Osteocyte (in vitro differentiated cells): Measurements from ENCODE around the gene PRRT2. TPM values are rescaled to one million over a fixed set of nuclear protein-coding genes. Genes with fewer than 3 reads are reported as not detected.
A peak's percentile ranks its signal among the peaks of the same experiment; 100 is the strongest.

ENCODE experiments used
- DNase-seq: peaks from one replicate; pipeline ENCODE4 v3.0.0; 2021; ENCODE audit warnings: mixed read lengths; ENCODE audit not compliant: unreplicated experiment; ENCODE audit errors: extremely low spot score
- H3K27ac Mint-ChIP-seq: one replicate; pipeline ENCODE4 v1.8.0; 2021; ENCODE audit warnings: mild to moderate bottlenecking, mixed read lengths; ENCODE audit not compliant: unreplicated experiment
- H3K27me3 Mint-ChIP-seq: one replicate; pipeline ENCODE4 v1.8.0; 2021; ENCODE audit warnings: mixed read lengths; ENCODE audit not compliant: unreplicated experiment
- H3K36me3 Mint-ChIP-seq: one replicate; pipeline ENCODE4 v1.8.0; 2021; ENCODE audit warnings: mixed read lengths; ENCODE audit not compliant: unreplicated experiment
- H3K4me1 Mint-ChIP-seq: one replicate; pipeline ENCODE4 v1.8.0; 2021; ENCODE audit warnings: mixed read lengths; ENCODE audit not compliant: unreplicated experiment
- H3K4me3 Mint-ChIP-seq: one replicate; pipeline ENCODE4 v1.8.0; 2021; ENCODE audit warnings: mild to moderate bottlenecking, moderate library complexity, mixed read lengths; ENCODE audit not compliant: unreplicated experiment
- H3K9me3 Mint-ChIP-seq: one replicate; pipeline ENCODE4 v1.8.0; 2021; ENCODE audit warnings: mixed read lengths; ENCODE audit not compliant: unreplicated experiment
- CTCF ChIP-seq: fragments of 200-600 bp; sonication (generic); IDR thresholded peaks from 2 replicates; pipeline ENCODE4 v1.5.0; 2021; ENCODE audit warnings: antibody characterized with exemption, mild to moderate bottlenecking, moderate library complexity
- long read RNA-seq: library from polyadenylated mRNA; unstranded; transcript quantifications from one replicate; pipeline ENCODE4 v2.0.0, GENCODE V29; 2021
- total RNA-seq: library from RNA; stranded (reverse); gene quantifications from 2 replicates; pipeline ENCODE4 v1.2.1, GENCODE V29; 2021

Gene PRRT2
- 8.8 and 13.4 TPM in 2 replicates for total RNA-seq
- long read RNA-seq = 0 reads

DNA sequence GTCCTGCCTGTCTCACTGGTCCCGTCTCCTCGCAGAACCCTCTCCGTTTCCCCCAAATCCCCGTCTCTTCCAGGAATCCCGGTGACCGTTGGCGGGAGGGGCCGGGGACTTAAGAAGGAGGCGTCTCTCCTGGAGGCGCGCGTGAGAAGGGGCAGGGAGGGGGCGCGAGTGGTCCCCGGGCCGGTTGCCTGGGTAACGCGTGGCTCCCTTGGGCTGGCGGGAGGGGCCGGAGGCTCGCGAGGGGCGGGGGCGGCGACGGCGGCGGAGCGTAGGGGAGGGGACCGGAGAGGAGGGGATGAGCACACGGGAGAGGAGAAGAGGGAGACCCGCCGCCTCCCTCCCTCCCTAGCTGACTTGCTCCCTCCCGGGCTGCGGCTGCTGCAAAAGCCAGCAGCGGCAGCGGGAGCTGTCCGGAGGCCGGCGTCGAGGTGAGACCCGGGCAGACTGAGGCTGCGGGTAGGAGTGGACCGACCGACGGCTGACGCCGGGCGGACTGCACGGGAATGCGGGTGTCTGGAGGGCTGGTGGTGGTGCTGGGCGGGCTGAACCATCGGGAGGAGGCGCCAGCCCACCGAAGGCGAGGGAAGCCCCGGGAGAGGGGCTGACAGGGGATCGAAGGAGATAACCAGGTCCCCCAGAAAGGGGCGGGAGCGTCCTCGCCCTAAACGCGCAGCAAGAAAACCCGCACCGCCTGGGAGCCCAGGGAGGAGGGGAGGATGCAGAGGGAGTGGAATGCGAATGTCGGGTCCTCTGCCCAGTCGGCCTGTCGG is at the start of gene PRRT2:
Gene PRRT2 (plus strand): TSS at position 298 of the 770 bp plus-strand sequence. CDS start 862 bp downstream, outside the sequence.
- no peaks in the 10 kb centered on the region for H3K9me3 Mint-ChIP-seq
- H3K36me3 Mint-ChIP-seq = peaks cover 4% of the 10 kb centered on the region
- H3K27ac Mint-ChIP-seq = peak within 1 kb of the TSS; percentile 93
- DNase-seq = peak; percentile 92
- no peaks in the 10 kb centered on the region for H3K27me3 Mint-ChIP-seq
- no peak for TF ChIP-seq CTCF
- peaks cover 77% of the 10 kb centered on the region for H3K4me1 Mint-ChIP-seq
- H3K4me3 Mint-ChIP-seq = peak within 1 kb of the TSS; percentile 81

- no peak for TF ChIP-seq CTCF
- no peak overlapping the region for H3K4me3 Mint-ChIP-seq
- no peaks in the 10 kb centered on the region for H3K36me3 Mint-ChIP-seq
- DNase-seq = no peak
- H3K27me3 Mint-ChIP-seq = peaks cover 5% of the 10 kb centered on the region
- peaks cover 2% of the 10 kb centered on the region for H3K4me1 Mint-ChIP-seq
- H3K27ac Mint-ChIP-seq = no peak overlapping the region
- H3K9me3 Mint-ChIP-seq = no peaks in the 10 kb centered on the region
Measured at GRCh38 chr16:29763326-29763725, 48.7 kb upstream of the PRRT2 start.

- no peak for TF ChIP-seq CTCF
- DNase-seq = no peak
Measured at GRCh38 chr16:29765167-29766032, 46.6 kb upstream of the PRRT2 start.

GRCh38 chr16:29766571-29766970 is 45.4 kb upstream of the PRRT2 start:
- Mint-ChIP-seq H3K9me3 (no peaks in the 10 kb centered on the region), H3K27me3 (peaks cover 5% of the 10 kb centered on the region), H3K27ac (no peak overlapping the region), H3K4me3 (no peak overlapping the region), H3K36me3 (no peaks in the 10 kb centered on the region), H3K4me1 (no peaks in the 10 kb centered on the region)
- DNase-seq = no peak
- no peak for TF ChIP-seq CTCF

More at GRCh38 chr16:29765167-29766032, 46.6 kb upstream of the PRRT2 start:
- no peaks in the 10 kb centered on the region for H3K4me1 Mint-ChIP-seq
- H3K27ac Mint-ChIP-seq = no peak overlapping the region
- H3K4me3 Mint-ChIP-seq = no peak overlapping the region
- peaks cover 5% of the 10 kb centered on the region for H3K27me3 Mint-ChIP-seq
- no peaks in the 10 kb centered on the region for H3K36me3 Mint-ChIP-seq
- no peaks in the 10 kb centered on the region for H3K9me3 Mint-ChIP-seq

DNA sequence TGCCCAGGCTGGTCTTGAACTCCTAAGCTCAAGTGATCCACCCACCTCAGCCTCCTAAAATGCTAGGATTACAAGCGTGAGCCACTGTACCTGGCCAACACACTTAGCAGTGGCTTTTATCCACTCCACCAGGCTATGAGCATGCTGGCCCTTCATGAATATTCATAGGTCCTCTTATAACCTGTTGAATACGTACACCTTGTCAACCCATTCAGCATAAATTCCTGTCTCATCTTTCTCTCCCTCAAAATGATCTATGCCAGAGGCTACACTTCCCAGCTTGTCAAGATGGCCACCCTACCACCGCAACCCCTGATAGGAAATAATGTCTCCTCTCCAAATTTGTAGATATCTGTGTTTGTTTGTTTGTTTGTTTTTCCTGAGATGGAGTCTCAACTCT is 44.9 kb upstream of the PRRT2 start:
- no peak overlapping the region for H3K4me3 Mint-ChIP-seq

More for the DNA sequence above, 44.9 kb upstream of the PRRT2 start:
- no peaks in the 10 kb centered on the region for H3K4me1 Mint-ChIP-seq
- no peak overlapping the region for H3K27ac Mint-ChIP-seq
- no peak for DNase-seq
- no peaks in the 10 kb centered on the region for H3K36me3 Mint-ChIP-seq
- TF ChIP-seq CTCF = no peak
- H3K27me3 Mint-ChIP-seq = peaks cover 5% of the 10 kb centered on the region
- no peaks in the 10 kb centered on the region for H3K9me3 Mint-ChIP-seq
